HL-60/S4 treated with phorbol 12-myristate 13-acetate at 8.2 ng/mL for 4 days and 3 days (cell line): ENCODE data around the gene RSAD2.

Experiments used
- in situ Hi-C: fragments of 300-500 bp; cut with MboI; formaldehyde crosslinking; loops from 2 replicates; pipeline ENCODE4 v1.15.0; 2022; ENCODE audit warnings: low sequenced_read_pairs

The RSAD2 gene

GRCh38 chr2:6864231-6864754, 13.3 kb upstream of the RSAD2 start:
- in situ Hi-C loops: no loop called here

- in situ Hi-C loops: no loop called here
Measured at GRCh38 chr2:6864923-6865345, 12.6 kb upstream of the RSAD2 start.

GRCh38 chr2:6865346-6866274, 12.0 kb upstream of the RSAD2 start, which contains the start of gene CMPK2:
CMPK2 (minus strand) TSS chr2:6865907; CDS start chr2:6865696, 211 bp downstream.
- in situ Hi-C loops: no loop called here

GRCh38 chr2:6866275-6866671, 11.3 kb upstream of the RSAD2 start:
- in situ Hi-C loops: no loop called here

- in situ Hi-C loops: no loop called here
Measured at GRCh38 chr2:6866982-6867381, 10.6 kb upstream of the RSAD2 start.

GRCh38 chr2:6872394-6872793, 5.2 kb upstream of the RSAD2 start:
- in situ Hi-C loops: no loop called here

GRCh38 chr2:6874032-6874431, 3.5 kb upstream of the RSAD2 start:
- in situ Hi-C loops: no loop called here

- in situ Hi-C loops: no loop called here
Measured at GRCh38 chr2:6876309-6876708, 1.3 kb upstream of the RSAD2 start.

- in situ Hi-C loops: no loop called here
Measured at GRCh38 chr2:6878549-6878948, 972 bp downstream of the RSAD2 start.

GRCh38 chr2:6879011-6879410, 1.4 kb downstream of the RSAD2 start:
- in situ Hi-C loops: no loop called here

- in situ Hi-C loops: no loop called here
Measured at GRCh38 chr2:6880200-6880733, 2.7 kb downstream of the RSAD2 start.

GRCh38 chr2:6881046-6881445, 3.5 kb downstream of the RSAD2 start:
- in situ Hi-C loops: no loop called here

GRCh38 chr2:6881516-6881915, 3.9 kb downstream of the RSAD2 start:
- in situ Hi-C loops: no loop called here

GRCh38 chr2:6883448-6884122, 6.0 kb downstream of the RSAD2 start:
- in situ Hi-C loops: no loop called here

GRCh38 chr2:6885551-6885950, 8.0 kb downstream of the RSAD2 start:
- in situ Hi-C loops: no loop called here

- in situ Hi-C loops: no loop called here
Measured at GRCh38 chr2:6885968-6886367, 8.4 kb downstream of the RSAD2 start.

GRCh38 chr2:6887751-6888192, 10.2 kb downstream of the RSAD2 start:
- in situ Hi-C loops: no loop called here

GRCh38 chr2:6888724-6889123, 11.1 kb downstream of the RSAD2 start:
- in situ Hi-C loops: no loop called here

GRCh38 chr2:6893876-6894482, 16.4 kb downstream of the RSAD2 start:
- in situ Hi-C loops: no loop called here

- in situ Hi-C loops: no loop called here
Measured at GRCh38 chr2:6896930-6897759, 19.6 kb downstream of the RSAD2 start.
